C4-2B (cell line): Measurements from ENCODE around the gene LNPK.
"Not testable (repeated sequence)": the region's sequence is repeated elsewhere in the genome, so short reads cannot be mapped to it uniquely, and the experiment has no call there.

Experiments
- H3K27ac ChIP-seq: fragments of 450-650 bp; 2 replicates; pipeline ENCODE4 v1.5.1; 2017
- ZFX ChIP-seq: fragments of 450-650 bp; IDR thresholded peaks from 2 replicates; pipeline ENCODE4 v1.6.1; 2017
- TF ChIP-seq, protein P1 (sequence below): fragments of 450-650 bp; conservative IDR thresholded peaks from 2 replicates; pipeline ENCODE4 v1.5.1; 2017; ENCODE audit warnings: mild to moderate bottlenecking

LNPK gene

DNA sequence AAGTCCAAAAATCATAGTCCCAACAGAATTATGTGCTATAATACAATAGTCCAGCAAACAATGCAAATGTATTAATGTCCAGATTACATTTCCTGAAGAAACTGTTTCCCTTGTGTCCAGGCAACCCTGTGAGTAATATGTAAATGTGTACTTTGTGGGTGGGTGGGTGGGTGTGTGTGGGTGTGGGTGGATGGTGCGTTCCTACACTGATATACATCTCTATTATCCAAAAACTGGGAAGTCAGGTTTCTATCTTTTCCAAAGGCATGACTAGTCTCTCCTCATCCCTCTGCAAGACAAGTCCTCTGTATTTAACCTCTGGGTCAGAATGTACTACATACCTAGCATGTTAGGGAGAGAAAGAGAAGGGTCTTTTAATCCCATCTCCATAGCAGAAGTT, 71.6 kb downstream of the LNPK start:
- H3K27ac ChIP-seq = no peak overlapping the region

GRCh38 chr2:175929850-175930249, 72.2 kb downstream of the LNPK start:
- no peak overlapping the region for H3K27ac ChIP-seq
- TF ChIP-seq, protein P1, sequence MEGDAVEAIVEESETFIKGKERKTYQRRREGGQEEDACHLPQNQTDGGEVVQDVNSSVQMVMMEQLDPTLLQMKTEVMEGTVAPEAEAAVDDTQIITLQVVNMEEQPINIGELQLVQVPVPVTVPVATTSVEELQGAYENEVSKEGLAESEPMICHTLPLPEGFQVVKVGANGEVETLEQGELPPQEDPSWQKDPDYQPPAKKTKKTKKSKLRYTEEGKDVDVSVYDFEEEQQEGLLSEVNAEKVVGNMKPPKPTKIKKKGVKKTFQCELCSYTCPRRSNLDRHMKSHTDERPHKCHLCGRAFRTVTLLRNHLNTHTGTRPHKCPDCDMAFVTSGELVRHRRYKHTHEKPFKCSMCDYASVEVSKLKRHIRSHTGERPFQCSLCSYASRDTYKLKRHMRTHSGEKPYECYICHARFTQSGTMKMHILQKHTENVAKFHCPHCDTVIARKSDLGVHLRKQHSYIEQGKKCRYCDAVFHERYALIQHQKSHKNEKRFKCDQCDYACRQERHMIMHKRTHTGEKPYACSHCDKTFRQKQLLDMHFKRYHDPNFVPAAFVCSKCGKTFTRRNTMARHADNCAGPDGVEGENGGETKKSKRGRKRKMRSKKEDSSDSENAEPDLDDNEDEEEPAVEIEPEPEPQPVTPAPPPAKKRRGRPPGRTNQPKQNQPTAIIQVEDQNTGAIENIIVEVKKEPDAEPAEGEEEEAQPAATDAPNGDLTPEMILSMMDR = no peak
- no peak for TF ChIP-seq ZFX

More for the DNA sequence above, 71.6 kb downstream of the LNPK start:
- TF ChIP-seq ZFX = no peak
- TF ChIP-seq, protein P1 = no peak

DNA sequence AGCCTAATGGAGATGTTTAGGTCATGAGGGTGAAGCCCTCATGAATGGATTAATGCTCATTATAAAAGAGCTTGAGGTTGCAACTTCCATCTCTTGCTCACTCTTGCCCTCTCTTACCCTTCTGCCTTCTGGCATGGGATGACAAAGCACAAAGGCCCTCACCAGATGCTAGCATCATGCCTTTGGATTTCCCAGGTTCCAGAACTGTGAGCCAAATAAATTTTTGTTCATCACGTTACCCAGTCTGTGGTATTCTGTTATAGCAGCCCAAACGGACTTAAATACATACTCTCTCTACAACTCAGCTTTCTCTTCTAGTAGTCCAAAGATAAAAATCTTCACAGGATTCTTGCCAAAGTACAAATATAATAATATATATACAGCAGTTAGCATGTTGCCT, 75.8 kb downstream of the LNPK start:
- no peak overlapping the region for H3K27ac ChIP-seq
- TF ChIP-seq, protein P1 = no peak
- TF ChIP-seq ZFX = no peak

DNA sequence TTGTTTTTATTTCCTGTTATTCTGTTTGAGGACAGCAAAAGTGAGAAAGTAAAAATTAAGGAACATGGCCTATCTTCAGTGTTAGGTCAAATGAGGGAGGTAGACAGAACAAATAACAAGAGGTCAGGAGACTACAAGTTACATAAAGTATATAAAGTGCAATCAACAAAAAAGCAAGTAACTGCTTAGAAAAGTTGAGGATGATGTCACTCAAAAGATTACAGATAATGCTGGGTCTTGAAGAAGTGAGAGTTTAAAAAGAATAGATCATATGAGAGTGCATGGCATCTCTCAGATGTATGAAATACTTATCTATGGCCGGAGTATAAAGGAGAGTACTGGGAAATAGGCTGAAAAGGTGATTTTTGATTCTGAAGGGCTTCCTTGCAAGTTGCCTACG, 79.9 kb downstream of the LNPK start:
- TF ChIP-seq, protein P1 = no peak
- TF ChIP-seq ZFX = no peak
- no peak overlapping the region for H3K27ac ChIP-seq

GRCh38 chr2:175918935-175919334, 83.1 kb downstream of the LNPK start:
- TF ChIP-seq ZFX = no peak
- TF ChIP-seq, protein P1 = no peak

GRCh38 chr2:175914846-175915245, 87.2 kb downstream of the LNPK start:
- TF ChIP-seq, protein P1 = no peak
- no peak for TF ChIP-seq ZFX
- H3K27ac ChIP-seq = no peak overlapping the region

More at GRCh38 chr2:175918935-175919334, 83.1 kb downstream of the LNPK start:
- H3K27ac ChIP-seq = no peak overlapping the region

- not testable (repeated sequence) for H3K27ac ChIP-seq
These were observed 88.0 kb downstream of the LNPK start for GRCh38 chr2:175913849-175914743.

GRCh38 chr2:175913267-175913666, 88.8 kb downstream of the LNPK start:
- H3K27ac ChIP-seq = not testable (repeated sequence)
